Naive B cell (primary cell): ENCODE data around the gene HEBP1. TPM values are rescaled to one million over a fixed set of nuclear protein-coding genes. Genes with fewer than 3 reads are reported as not detected.
"Not testable (repeated sequence)": the region's sequence is repeated elsewhere in the genome, so short reads cannot be mapped to it uniquely, and the experiment has no call there.

Experiments
- ATAC-seq, 2 donors: fragments of 150-1000 bp; cut with Tn5 transposase; 2 replicates each; pipeline ENCODE4 v1.10.0; 2021; ENCODE audit warnings: low read depth in 2 of 2, mild to moderate bottlenecking in 2 of 2, moderate library complexity in 2 of 2
- DNase-seq: peaks from one replicate; pipeline ENCODE4 v3.0.0; 2022
- H3K27ac Mint-ChIP-seq, 6 donors: one replicate each; pipeline ENCODE4 v1.8.0; 2020 to 2022; ENCODE audit warnings: mild to moderate bottlenecking in 6 of 6, mixed read lengths in 6 of 6, moderate library complexity in 5 of 6, inconsistent platforms in 2 of 6
- H3K27me3 Mint-ChIP-seq, 3 donors: one replicate each; pipeline ENCODE4 v1.8.0; 2021 to 2022; ENCODE audit warnings: mixed read lengths in 3 of 3, mild to moderate bottlenecking in 1 of 3
- H3K36me3 Mint-ChIP-seq, 2 donors: one replicate each; pipeline ENCODE4 v1.8.0; 2020 to 2022; ENCODE audit warnings: mixed read lengths in 2 of 2, inconsistent platforms in 1 of 2, mild to moderate bottlenecking in 1 of 2
- H3K4me1 Mint-ChIP-seq, 3 donors: one replicate each; pipeline ENCODE4 v1.8.0; 2020 to 2022; ENCODE audit warnings: mixed read lengths in 3 of 3, inconsistent platforms in 1 of 3, mild to moderate bottlenecking in 1 of 3, moderate library complexity in 1 of 3
- H3K4me3 Mint-ChIP-seq, 8 donors: one replicate each; pipeline ENCODE4 v1.8.0; 2020 to 2022; ENCODE audit warnings: mild to moderate bottlenecking in 8 of 8, mixed read lengths in 8 of 8, moderate library complexity in 8 of 8, inconsistent platforms in 2 of 8
- H3K9me3 Mint-ChIP-seq, 7 donors: one replicate each; pipeline ENCODE4 v1.8.0; 2020 to 2022; ENCODE audit warnings: mixed read lengths in 7 of 7, mild to moderate bottlenecking in 5 of 7, inconsistent platforms in 2 of 7, moderate library complexity in 1 of 7
- polyA plus RNA-seq, 6 donors: library from polyadenylated mRNA; unstranded; fragments of 300-500 nt; fragmentation: Illumina TruSeq; gene quantifications; one replicate each; pipeline ENCODE4 v1.2.3, GENCODE V29; 2021; ENCODE audit warnings: low read depth in 6 of 6

Gene HEBP1, protein sequence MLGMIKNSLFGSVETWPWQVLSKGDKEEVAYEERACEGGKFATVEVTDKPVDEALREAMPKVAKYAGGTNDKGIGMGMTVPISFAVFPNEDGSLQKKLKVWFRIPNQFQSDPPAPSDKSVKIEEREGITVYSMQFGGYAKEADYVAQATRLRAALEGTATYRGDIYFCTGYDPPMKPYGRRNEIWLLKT
- polyA plus RNA-seq = 10 to 100 TPM; 20.2 to 37.3 (median 23.4) TPM

DNA sequence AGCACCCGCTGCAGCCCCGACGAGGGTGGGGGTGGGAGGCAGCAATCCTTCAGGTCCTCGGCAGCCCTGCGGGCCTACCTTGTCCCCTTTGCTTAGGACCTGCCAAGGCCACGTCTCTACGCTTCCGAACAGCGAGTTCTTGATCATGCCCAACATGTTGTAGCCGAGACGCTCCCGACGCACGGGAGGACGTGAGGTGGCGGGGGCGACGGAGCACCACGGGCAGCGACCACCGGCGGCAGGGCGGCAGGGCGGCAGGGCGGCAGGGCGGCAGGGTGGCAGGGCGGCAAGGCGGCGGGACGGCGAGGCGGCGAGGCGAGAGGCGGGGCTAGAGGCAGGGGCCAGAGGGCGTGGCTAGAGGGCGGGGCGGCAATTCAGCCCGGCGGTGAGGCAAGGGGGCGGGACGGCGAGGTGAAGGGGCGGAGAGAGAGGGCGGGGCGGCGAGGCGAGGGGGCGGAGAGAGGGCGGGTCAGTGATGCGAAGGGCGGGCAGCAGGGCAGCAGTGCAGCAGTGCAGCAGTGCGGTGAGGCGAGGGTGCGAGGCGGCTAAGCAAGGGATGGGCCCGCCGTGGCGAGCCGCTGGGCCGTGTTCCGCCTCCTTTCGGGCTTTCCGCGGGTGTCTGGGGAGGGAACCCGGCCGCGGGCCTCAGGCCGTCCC lies at the start of gene HEBP1:
HEBP1 (minus strand) TSS at position 307 of the 657 bp plus-strand sequence; CDS start at position 156, 151 bp downstream.
- DNase-seq = peak; percentile 93
- H3K4me1 Mint-ChIP-seq = peaks cover 26 to 39% (median 27%) of the 10 kb centered on the region in 3 donors
- peak within 1 kb of the TSS; percentile 78 to 98 (median 90) for H3K27ac Mint-ChIP-seq

DNA sequence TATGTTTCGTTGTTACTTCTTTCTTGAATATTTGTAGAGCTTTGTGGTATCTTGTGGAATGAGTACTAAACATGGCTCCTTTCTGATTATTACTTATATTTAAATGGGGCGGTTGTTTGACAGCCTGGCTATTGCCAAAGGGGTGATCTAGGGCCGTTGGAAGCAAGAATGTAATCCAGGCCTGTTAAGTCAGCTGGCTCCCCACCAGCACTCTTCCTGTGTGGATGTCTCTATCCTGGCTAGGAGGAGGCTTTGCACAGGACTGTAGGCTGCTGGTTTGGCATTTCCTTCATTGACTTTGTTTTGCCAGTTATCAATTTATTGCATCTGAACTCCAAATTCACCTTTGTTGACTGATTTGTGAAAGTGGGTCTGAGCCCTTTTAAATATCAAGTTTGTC lies 49.8 kb upstream of the HEBP1 start:
- H3K4me3 Mint-ChIP-seq = no peak overlapping the region
- H3K9me3 Mint-ChIP-seq = peaks cover 0 to 17% (median 14%) of the 10 kb centered on the region in 7 donors
- H3K27ac Mint-ChIP-seq = no peak overlapping the region
- no peak for DNase-seq
- peaks cover 9 to 23% (median 13%) of the 10 kb centered on the region in 3 donors for H3K4me1 Mint-ChIP-seq
- no peak for ATAC-seq
- no peaks in the 10 kb centered on the region for H3K27me3 Mint-ChIP-seq
- peaks cover under 1 to 4% of the 10 kb centered on the region in 2 donors for H3K36me3 Mint-ChIP-seq

More for the DNA sequence above, at the start of gene HEBP1:
- Mint-ChIP-seq H3K9me3 (no peaks in the 10 kb centered on the region), H3K36me3 (no peaks in the 10 kb centered on the region), H3K27me3 (peaks cover 0 to 7% (median 0%) of the 10 kb centered on the region in 3 donors), H3K4me3 (peak within 1 kb of the TSS; percentile 89 to 99 (median 94))
- peak; percentile 82 to 87 for ATAC-seq

DNA sequence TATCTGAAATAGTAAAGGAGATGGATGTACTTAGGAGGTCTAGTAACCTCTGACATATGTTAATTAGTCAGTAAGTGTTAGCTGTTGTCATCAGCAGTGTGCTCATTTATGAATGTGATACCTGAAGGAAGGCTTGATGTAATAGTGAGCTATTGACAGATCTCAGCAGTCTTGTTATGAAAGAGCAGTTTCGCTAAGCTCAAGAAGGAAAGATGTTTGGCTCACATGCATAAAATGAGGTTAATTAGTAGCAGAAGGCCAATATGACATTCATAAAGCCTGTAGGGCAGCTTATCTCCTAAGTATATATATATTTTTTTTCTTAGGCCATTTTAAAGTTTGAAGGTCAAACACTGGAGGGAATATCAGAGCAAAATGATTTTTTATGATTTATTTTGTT lies 46.9 kb upstream of the HEBP1 start:
- peaks cover 16 to 26% (median 19%) of the 10 kb centered on the region in 3 donors for H3K4me1 Mint-ChIP-seq
- ATAC-seq = no peak
- H3K4me3 Mint-ChIP-seq = peak overlapping the region in 1 of 8 donors; percentile 92
- H3K36me3 Mint-ChIP-seq = no peaks in the 10 kb centered on the region
- DNase-seq = no peak
- H3K9me3 Mint-ChIP-seq = no peaks in the 10 kb centered on the region
- H3K27ac Mint-ChIP-seq = no peak overlapping the region
- H3K27me3 Mint-ChIP-seq = no peaks in the 10 kb centered on the region

DNA sequence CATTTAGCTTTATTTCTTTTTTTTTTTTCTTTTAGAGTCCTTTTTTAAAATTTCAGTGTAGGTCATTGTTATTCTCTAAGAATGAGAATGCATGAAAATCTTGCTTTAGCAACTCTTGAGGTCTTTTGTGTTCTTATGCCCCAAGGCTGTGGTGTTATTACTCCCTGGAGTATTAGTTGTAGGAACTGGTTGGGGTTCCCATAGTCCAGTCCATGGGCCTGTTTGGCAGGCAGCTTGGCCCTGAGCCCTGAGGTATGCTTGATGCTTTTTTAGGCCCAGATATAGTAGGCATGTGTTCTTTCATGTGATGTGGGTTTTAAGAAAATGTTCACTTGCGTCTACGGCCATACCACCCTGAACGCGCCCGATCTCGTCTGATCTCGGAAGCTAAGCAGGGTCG lies 45.8 kb upstream of the HEBP1 start:
- Mint-ChIP-seq H3K27ac (no peak overlapping the region), H3K9me3 (no peaks in the 10 kb centered on the region), H3K4me3 (peak overlapping the region in 6 of 8 donors; percentile 38 to 95 (median 87)), H3K36me3 (no peaks in the 10 kb centered on the region), H3K4me1 (peaks cover 16 to 27% (median 19%) of the 10 kb centered on the region in 3 donors), H3K27me3 (no peaks in the 10 kb centered on the region)
- no peak for ATAC-seq
- no peak for DNase-seq

DNA sequence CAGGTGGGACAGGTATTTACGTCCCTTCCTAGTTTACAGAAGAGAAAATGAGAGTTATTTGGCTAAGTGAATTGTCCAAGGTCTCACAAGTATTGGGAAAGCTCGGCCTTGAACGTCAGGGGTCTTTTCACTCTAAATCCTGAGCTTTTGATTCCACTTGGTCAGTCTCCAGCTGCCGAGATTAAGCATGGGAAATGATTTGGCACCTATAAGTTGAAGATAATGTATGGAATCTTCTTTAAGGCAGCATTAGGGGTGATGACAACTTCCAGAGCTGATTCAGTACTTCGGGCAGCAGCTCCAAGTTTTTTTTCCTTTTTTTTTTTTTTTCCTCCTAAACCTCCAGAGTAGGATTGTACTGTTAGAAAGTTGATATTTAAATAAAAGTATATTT lies 44.8 kb upstream of the HEBP1 start:
- no peak for ATAC-seq
- H3K4me1 Mint-ChIP-seq = peaks cover 23 to 31% (median 25%) of the 10 kb centered on the region in 3 donors
- H3K4me3 Mint-ChIP-seq = peak overlapping the region; percentile 86 to 95 (median 90)

DNA sequence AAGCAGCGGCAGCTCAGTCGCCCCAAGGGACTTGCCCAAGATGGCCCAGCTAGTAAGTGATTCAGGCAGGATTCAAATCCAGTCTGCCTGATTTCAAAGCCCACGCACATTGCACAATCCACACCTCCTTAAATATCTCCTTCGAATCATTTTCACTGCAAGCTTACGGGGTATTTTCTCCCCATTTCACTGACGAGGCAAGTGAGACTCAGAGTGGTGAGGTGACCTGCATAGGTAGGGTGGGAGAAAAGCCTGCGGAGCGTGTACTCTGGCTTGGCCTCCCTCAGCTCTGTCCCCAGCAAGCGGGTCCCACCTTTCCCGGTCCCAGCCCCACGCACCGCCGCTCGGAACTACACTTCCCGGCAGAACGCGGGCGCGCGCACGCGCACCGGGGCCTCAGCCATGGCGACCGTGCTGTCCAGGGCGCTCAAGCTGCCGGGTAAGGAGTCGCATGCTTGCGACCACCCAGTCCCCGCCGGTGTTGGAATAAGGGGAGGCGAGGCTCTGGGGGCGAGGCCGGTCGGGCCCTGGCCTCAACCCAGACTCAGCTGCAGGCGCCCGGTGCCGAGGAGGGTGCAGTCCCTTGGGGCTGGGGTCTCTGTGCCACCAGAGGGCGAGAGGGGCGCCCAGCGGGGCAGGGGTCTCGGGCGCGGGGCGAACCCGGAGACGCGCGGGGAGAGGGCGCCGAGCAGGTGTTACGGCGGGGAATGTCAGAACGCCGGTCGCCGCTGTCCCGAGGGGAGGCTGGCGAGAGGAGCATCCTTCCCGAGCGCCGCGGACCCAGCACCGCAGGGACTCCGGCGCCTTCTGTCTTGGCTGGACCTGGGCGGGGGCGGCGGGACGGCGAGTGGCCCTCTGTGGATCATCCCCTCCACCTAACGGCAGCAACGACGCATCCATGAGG lies 44.2 kb upstream of the HEBP1 start, which contains the start of gene FAM234B:
FAM234B (plus strand) TSS at position 380 of the 904 bp plus-strand sequence; CDS start at position 403, 23 bp downstream.
- peak within 1 kb of the TSS; percentile 86 to 95 (median 90) for H3K4me3 Mint-ChIP-seq
- DNase-seq (peak; percentile 59), ATAC-seq (peak; percentile 90 to 95)
- H3K36me3 Mint-ChIP-seq = no peaks in the 10 kb centered on the region
- H3K27ac Mint-ChIP-seq = peak within 1 kb of the TSS in 5 of 6 donors; percentile 42 to 93 (median 80)
- H3K27me3 Mint-ChIP-seq = no peaks in the 10 kb centered on the region
- no peaks in the 10 kb centered on the region for H3K9me3 Mint-ChIP-seq
- peaks cover 29 to 32% (median 31%) of the 10 kb centered on the region in 3 donors for H3K4me1 Mint-ChIP-seq

More for the DNA sequence above, 44.8 kb upstream of the HEBP1 start:
- H3K9me3 Mint-ChIP-seq = no peaks in the 10 kb centered on the region
- no peak for DNase-seq
- H3K27ac Mint-ChIP-seq = peak overlapping the region in 3 of 6 donors; percentile 73 to 86 (median 80)
- no peaks in the 10 kb centered on the region for H3K27me3 Mint-ChIP-seq
- no peaks in the 10 kb centered on the region for H3K36me3 Mint-ChIP-seq

DNA sequence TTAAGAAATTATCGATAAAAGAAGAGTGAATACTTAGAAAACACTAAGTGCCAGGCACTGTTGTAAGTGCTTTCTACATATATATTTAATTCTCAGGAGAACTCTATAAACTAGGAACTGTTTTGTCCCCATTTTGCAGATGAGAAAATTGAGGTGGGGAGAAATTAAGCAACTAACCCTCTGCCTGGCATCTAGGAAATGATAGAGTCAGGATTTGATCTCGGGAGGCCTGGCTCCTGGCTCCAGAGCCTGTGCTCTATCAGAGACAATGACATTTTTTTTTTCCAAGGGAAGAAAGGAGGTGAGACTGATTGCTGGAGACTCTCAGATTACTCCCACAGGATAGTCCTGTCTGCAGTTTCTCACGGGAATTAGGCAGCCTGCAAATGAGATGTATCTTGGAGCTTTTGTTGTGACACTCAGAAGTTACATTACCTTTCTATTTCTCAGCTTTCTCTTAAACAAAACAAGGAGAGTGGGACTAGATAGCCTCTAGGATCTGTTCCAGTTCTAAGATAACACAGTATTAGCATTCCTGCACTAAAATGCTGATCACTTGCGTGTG lies 42.7 kb upstream of the HEBP1 start:
- Mint-ChIP-seq H3K27ac (no peak overlapping the region), H3K27me3 (no peaks in the 10 kb centered on the region), H3K9me3 (no peaks in the 10 kb centered on the region), H3K4me1 (peaks cover 35 to 40% (median 37%) of the 10 kb centered on the region in 3 donors), H3K36me3 (no peaks in the 10 kb centered on the region), H3K4me3 (peak overlapping the region in 6 of 8 donors; percentile 86 to 95 (median 88))
- ATAC-seq (no peak), DNase-seq (no peak)

DNA sequence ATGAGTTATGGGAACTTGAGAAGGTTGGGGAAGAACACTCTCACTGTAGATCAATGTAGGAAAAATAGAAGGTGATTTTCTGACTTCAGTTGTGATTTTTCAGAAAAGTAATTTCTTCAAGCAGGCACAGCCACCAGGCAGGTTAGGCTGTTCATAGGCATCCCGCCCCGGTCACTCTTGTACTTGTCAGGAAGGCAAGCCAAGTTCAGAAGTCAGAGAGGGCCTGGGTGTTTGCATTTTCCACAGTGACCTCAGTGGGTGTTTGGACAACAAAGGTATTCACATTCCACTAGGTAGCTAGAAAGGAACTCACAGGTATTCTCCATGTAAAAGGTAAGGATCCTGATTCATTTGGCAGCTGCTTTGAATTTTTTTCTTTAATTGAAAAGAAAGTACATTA lies 41.2 kb upstream of the HEBP1 start:
- Mint-ChIP-seq H3K4me1 (peaks cover 31 to 39% (median 35%) of the 10 kb centered on the region in 3 donors), H3K9me3 (no peaks in the 10 kb centered on the region), H3K4me3 (peak overlapping the region in 1 of 8 donors; percentile 78), H3K27ac (peak overlapping the region in 1 of 6 donors; percentile 58), H3K27me3 (no peaks in the 10 kb centered on the region), H3K36me3 (no peaks in the 10 kb centered on the region)
- DNase-seq (no peak), ATAC-seq (no peak)

DNA sequence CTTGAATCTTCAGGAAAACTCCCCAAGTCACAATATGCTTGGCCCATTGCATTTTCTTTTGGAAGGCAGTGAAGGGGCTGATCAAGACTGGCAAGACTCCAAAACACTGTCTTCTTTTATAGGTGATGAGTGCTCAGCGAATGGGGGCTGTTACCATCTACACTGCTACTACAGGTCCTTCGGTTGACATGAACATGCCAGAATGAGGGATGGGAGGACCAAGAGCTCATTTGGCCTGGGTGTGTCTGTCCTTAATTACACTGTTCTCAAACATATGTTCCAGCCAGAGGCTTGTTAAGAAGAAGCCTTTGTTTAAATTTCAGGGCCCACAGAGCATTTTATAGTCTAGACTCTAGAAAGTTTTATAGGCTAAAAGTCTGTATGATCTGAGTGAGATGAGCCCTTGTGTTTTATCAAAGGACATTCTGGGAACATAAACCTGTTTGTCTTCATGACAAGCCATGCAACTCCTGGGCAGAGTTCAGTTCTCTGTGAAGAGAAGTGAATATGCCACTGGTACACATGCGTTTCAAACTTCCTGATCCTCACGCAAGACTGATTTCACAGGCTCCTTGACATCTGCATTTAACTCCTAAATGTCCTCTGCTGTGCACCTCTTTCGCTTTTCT lies 39.4 kb upstream of the HEBP1 start:
- DNase-seq (peak; percentile 25), ATAC-seq (peak; percentile 59 to 72)
- H3K36me3 Mint-ChIP-seq = no peaks in the 10 kb centered on the region
- H3K27ac Mint-ChIP-seq = peak overlapping the region in 3 of 6 donors; percentile 3 to 65 (median 53)
- no peaks in the 10 kb centered on the region for H3K27me3 Mint-ChIP-seq
- peak overlapping the region in 6 of 8 donors; percentile 12 to 35 (median 22) for H3K4me3 Mint-ChIP-seq
- H3K9me3 Mint-ChIP-seq = no peaks in the 10 kb centered on the region
- peaks cover 22 to 25% (median 25%) of the 10 kb centered on the region in 3 donors for H3K4me1 Mint-ChIP-seq

DNA sequence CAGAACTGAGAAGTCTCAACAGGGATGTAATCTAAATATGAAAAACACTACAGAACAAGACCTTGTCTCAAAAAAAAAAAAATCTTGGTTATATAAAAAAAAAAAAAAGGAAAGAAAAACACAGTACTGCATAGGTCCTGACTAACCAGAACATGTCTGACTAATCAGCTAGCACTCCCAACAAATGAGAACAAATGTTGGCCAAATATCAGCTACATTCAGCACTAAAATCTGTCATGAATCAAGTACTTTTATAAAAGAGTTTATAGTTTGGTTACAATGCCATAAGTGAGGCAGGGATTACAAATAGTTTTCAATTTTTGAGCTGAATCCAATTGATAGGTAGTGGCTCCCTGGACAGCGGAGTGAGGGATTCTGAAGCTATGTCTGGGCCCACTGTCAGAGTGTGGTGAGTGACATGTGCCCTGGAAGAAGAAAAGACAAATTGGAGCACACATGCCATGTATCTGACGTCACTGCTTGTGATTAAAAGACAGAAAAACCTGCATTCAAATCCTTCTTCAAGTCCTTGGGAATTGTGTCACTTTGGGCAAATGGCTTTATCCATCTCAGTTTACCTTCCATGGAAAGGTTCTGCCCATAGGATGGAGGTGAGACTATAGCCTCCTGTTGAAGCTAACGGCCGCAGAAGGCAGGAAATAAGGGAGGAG lies 38.6 kb upstream of the HEBP1 start:
- peaks cover 20 to 25% (median 22%) of the 10 kb centered on the region in 3 donors for H3K4me1 Mint-ChIP-seq
- ATAC-seq = no peak
- peak overlapping the region in 2 of 6 donors; percentile 38 to 83 for H3K27ac Mint-ChIP-seq
- H3K4me3 Mint-ChIP-seq = no peak overlapping the region
- no peaks in the 10 kb centered on the region for H3K9me3 Mint-ChIP-seq
- no peak for DNase-seq
- H3K36me3 Mint-ChIP-seq = no peaks in the 10 kb centered on the region
- no peaks in the 10 kb centered on the region for H3K27me3 Mint-ChIP-seq

DNA sequence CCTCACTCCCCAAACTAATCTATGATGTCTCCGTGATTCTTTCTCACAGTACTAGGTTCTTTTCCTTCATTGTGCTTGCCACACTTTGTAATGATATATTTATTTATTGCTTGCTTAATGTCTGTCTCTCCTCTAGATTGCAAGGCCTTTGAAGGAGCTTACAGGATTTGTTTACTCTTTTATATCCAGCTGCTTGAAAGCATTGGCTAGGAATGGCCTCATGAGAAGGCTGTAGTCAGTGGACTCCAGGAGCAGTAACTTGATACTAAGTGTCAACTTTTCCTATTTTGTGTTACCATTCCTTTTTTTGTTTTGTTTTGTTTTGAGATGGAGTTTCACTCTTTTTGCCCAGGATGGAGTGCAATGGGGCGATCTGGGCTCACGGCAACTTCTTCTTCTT lies 36.8 kb upstream of the HEBP1 start:
- DNase-seq = no peak
- Mint-ChIP-seq H3K27me3 (no peaks in the 10 kb centered on the region), H3K4me1 (peaks cover 18 to 25% (median 20%) of the 10 kb centered on the region in 3 donors), H3K36me3 (no peaks in the 10 kb centered on the region), H3K9me3 (no peaks in the 10 kb centered on the region), H3K27ac (peak overlapping the region in 1 of 6 donors; percentile 56), H3K4me3 (no peak overlapping the region)
- ATAC-seq = no peak

DNA sequence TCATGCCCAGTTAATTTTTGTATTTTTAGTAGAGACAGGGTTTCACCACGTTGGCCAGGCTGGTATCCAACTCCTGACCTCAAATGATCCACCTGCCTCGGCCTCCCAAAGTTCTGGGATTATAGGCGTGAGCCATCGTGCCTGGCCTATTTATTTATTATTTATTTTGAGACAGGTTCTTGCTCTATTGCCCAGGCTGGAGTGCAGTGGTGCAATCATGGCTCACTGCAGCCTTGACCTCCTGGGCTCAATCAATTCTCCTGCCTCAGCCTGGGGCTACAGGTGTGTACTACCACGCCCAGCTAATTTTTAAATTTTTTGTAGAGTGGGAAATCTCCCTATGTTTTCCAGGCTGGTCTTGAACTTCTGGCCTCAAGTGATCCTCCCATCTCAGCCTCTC lies 35.3 kb upstream of the HEBP1 start:
- H3K9me3 Mint-ChIP-seq, ATAC-seq, DNase-seq, H3K27me3 Mint-ChIP-seq, H3K4me3 Mint-ChIP-seq, H3K36me3 Mint-ChIP-seq: not testable (repeated sequence)
- H3K27ac Mint-ChIP-seq = peak overlapping the region in 1 of 6 donors; percentile 30
- peaks cover 15 to 18% (median 17%) of the 10 kb centered on the region in 3 donors for H3K4me1 Mint-ChIP-seq
